Activated CD8-positive, alpha-beta memory T cell treated with anti-CD3 and anti-CD28 coated beads for 24 hours (primary cell): ENCODE data around the gene C1QC.

Source experiments
- DNase-seq: peaks from one replicate; pipeline ENCODE4 v3.0.0-alpha.2; 2020

Gene C1QC

GRCh38 chr1:22683547-22683946 is 40.1 kb downstream of the C1QC start:
- DNase-seq, result no peak

- no peak for DNase-seq
Measured at GRCh38 chr1:22685591-22686059, 42.2 kb downstream of the C1QC start.

GRCh38 chr1:22687191-22687590 is 43.8 kb downstream of the C1QC start:
- no peak for DNase-seq

GRCh38 chr1:22688466-22688865 is 45.0 kb downstream of the C1QC start:
- DNase-seq, result no peak

- DNase-seq, result no peak
Measured at GRCh38 chr1:22689505-22689904, 46.1 kb downstream of the C1QC start.

GRCh38 chr1:22691031-22691753 is 47.8 kb downstream of the C1QC start:
- DNase-seq, result no peak

- DNase-seq, result no peak
Measured at GRCh38 chr1:22694172-22694571, 50.7 kb downstream of the C1QC start.

GRCh38 chr1:22696610-22697009 is 53.2 kb downstream of the C1QC start:
- no peak for DNase-seq
